Measurements from ENCODE around the gene PIK3R6.

Gene PIK3R6

GRCh38 chr17:8867361-8867981 lies at the start of gene PIK3R6:
PIK3R6 (minus strand) TSS chr17:8867674; CDS start chr17:8849794, 17,880 bp downstream.
- DNase-seq (ENCODE audit: low spot score) = peak; percentile 13

GRCh38 chr17:8916466-8916865 lies 49.0 kb upstream of the PIK3R6 start:
- DNase-seq (ENCODE audit: low spot score) = no peak

- no peak for DNase-seq (ENCODE audit: low spot score)
Observed at GRCh38 chr17:8914554-8914953, 47.1 kb upstream of the PIK3R6 start.

DNA sequence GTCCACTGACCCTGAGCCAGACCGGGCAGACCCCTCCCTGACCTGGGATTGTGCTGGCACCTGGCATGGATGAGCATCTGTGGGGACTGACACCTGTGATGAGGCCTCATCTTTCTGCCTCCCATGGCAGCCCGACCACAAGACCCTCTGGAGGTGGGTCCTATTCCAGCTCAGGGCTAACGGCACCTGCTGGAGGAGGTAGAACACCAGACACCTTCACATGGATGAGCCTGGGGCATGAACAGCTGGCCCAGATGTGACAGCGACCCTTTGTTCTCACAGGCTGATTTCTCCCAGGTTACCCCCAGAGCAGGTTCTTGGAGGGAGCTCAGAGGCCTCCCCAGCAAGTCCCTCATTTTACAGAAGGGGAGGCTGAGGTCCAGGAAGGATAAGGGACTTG lies 46.4 kb upstream of the PIK3R6 start:
- DNase-seq (ENCODE audit: low spot score) = no peak

DNA sequence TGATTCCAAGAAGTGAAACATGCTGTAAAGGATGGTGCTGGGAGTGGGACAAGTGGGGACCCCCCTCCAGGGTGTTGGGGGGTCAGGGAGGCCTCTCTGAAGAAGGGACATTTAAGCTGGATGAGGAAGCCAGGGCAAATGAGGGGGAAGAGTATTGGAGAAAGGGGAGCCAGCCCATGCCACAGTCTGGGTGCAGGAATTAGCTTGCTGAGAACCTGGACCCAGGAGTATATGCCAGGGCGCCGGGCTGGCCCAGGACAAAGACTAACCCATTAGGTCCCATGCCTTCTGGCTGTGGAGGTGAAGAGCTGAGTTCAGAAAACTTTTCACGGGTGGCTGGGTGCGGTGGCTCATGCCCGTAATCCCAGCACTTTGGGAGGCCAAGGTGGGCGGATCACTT lies 45.6 kb upstream of the PIK3R6 start:
- no peak for DNase-seq (ENCODE audit: low spot score)

DNA sequence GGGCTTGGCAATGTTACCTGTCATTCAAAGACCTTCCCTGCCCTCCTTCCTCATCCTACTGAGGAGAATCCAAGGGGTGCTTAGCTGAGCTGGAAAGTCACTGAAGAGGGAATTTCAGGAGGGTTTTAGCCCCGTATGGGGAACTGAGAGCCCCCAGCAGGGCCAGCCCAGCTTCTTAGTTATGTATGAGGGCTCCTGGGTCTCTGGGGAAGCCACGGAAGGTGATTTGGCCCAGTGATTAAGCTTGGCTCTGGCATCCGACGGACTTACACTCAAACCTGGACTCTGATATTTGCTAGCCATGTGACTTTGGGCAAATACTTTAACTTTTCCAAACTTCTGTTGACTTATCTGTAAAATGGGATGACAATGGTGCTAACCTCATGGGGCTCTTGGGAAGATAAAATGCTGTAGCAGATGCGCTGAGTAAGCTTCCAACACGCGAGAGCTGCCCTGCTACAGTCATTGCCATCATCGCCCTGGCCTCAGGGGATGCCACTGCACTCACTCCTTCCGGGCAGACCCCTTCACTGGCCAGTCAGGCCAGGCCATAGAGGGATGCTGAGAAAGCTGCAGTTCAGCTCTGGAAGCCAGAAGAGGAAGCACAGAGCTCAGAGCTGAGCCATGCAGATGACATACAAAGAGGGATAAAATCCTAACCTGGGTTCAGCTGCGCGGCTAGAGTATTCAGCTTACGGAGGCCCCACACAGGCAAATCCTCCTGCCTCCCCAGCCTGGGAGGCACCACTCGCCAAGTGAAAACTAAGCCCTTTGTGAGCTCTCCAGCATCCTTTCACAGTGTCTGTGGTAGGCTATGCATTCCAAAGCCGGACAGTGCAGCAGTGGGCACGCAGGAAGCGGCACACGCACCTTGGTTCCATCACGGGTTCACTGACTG lies 44.9 kb upstream of the PIK3R6 start:
- no peak for DNase-seq (ENCODE audit: low spot score)

GRCh38 chr17:8910969-8911604 lies 43.6 kb upstream of the PIK3R6 start:
- no peak for DNase-seq (ENCODE audit: low spot score)

GRCh38 chr17:8909586-8910270 lies 42.3 kb upstream of the PIK3R6 start:
- DNase-seq (ENCODE audit: low spot score) = no peak

- peak; percentile 26 for DNase-seq (ENCODE audit: low spot score)
Observed at GRCh38 chr17:8905331-8905730, 37.9 kb upstream of the PIK3R6 start.

GRCh38 chr17:8904686-8905085 lies 37.2 kb upstream of the PIK3R6 start:
- no peak for DNase-seq (ENCODE audit: low spot score)

DNA sequence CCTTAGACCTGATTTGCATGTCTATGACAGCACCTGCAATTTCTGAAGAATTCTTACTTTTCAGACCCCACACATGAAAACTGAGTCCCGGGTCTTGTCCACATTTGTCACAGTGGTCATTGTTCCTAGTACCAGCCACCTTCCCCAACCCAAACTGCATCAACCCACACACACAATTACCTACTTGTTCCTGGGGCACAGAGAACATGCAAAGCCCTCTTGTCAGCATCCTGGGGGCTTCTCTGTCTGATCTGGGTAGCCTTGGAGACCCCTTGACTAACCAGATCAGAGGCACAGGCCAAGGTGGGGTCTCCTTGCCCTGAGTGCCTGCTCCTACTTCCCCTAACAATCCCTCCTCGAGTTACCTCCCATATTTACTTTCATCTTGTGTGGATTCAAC lies 36.7 kb upstream of the PIK3R6 start:
- no peak for DNase-seq (ENCODE audit: low spot score)

- no peak for DNase-seq (ENCODE audit: low spot score)
Observed at GRCh38 chr17:8900626-8901585, 33.4 kb upstream of the PIK3R6 start.

DNA sequence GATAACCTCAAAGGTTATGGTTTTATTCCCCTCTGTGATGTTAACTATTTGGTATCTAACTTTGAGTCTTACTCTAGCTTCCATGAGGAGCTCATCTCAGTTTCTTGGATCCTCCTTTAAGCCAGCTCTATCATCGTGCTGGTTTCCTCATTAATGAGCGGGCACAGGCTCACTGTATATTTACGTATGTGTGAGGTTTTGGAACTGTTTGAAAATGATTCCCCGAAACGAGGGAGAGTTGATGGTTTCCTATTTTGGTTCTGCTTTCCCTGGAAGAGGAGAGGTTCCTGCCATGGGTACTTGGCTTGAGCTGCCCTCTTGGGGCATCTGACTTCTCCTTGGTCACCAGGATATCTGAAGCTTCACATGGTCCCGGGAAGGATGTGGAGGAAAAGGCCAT lies 32.7 kb upstream of the PIK3R6 start:
- no peak for DNase-seq (ENCODE audit: low spot score)

GRCh38 chr17:8898636-8899035 lies 31.2 kb upstream of the PIK3R6 start:
- no peak for DNase-seq (ENCODE audit: low spot score)

- DNase-seq (ENCODE audit: low spot score) = no peak
Observed at GRCh38 chr17:8898126-8898525, 30.7 kb upstream of the PIK3R6 start.

DNA sequence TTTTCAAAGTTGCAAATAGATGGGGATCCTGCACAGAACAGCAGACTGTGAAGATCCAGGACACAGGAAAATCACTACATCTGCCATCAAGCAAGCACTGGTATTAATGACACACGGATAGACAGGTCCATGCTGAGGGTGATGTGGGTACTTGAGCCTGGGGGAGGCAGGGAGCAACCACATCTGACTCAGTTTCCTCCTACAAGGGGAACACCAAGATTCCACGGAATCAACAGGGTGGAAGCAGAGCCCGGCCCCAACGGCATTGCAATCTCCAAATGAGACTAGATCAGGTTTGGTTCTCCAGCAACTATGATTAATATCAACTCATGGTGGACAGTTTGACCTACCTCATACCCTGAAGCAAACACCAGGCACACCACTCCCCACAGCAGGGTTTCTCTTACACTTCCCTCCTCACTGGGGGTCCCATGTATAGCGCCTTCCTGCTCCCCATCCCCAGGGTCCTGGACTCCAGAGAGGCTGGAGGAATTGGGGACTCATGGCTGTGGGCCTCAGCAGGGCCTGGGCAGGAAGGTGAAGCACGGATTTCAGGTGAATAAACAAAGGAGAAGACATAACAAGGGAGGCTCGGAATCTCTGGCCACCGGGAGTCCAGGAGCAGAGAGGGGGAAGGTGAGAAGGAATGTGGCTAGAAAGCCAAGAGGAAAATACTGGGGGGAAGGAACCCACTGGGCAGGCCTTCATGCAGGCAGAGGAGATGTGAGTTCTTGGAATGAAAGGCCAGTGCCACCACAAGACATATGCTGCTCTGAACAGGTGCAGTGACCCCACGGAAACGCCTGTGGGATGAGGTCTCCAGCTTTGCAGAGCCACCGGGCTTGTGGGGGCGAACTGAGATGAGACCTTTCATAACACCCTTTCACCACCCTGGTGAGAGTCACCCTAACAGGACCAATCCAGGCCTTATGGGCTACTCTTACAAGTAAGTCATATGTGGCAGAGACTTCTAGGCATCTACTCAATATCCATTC lies 29.5 kb upstream of the PIK3R6 start:
- DNase-seq (ENCODE audit: low spot score) = no peak

GRCh38 chr17:8896087-8896486 lies 28.6 kb upstream of the PIK3R6 start:
- no peak for DNase-seq (ENCODE audit: low spot score)

- DNase-seq (ENCODE audit: low spot score) = peak; percentile 63
Observed at GRCh38 chr17:8894673-8895578, 27.5 kb upstream of the PIK3R6 start.

GRCh38 chr17:8894202-8894671 lies 26.8 kb upstream of the PIK3R6 start:
- DNase-seq (ENCODE audit: low spot score) = no peak

Data from CD4-positive, alpha-beta T cell treated with Interleukin-2 at 100 ng/mL for 4 hours (primary cell).